HCT116 (cell line): ENCODE measurements around the gene NFIB. TPM values are rescaled to one million over a fixed set of nuclear protein-coding genes. Genes with fewer than 3 reads are reported as not detected.

Experiments used
- ATAC-seq: fragments of 200-7000 bp; cut with Tn5 transposase; 2 replicates; pipeline ENCODE4 v1.9.1; 2020; ENCODE audit warnings: mild to moderate bottlenecking, moderate library complexity
- BruUV-seq: library from RNA; stranded (reverse); fragments of 400-500 nt; replicated peaks from 2 replicates; lab custom pipeline; 2021; lab: Mats Ljungman, UMichigan
- CTCF ChIA-PET: fragments of 300-600 bp; sonication (Branson Sonifier 250); formaldehyde crosslinking; loops from one replicate; lab custom pipeline; 2021; ENCODE audit warnings: antibody characterized with exemption; lab: Charles Lee
- POLR2A ChIA-PET: fragments of 300-600, 350-600 bp; sonication (Branson Sonifier 250); formaldehyde crosslinking; loops from one replicate; lab custom pipeline; 2021; ENCODE audit warnings: antibody characterized with exemption; lab: Charles Lee
- RAD21 ChIA-PET, 2 experiments: fragments of 300-600 bp; sonication (Branson Sonifier 250); formaldehyde crosslinking; loops; one replicate each; lab custom pipeline; 2023; ENCODE audit warnings: low total read pairs in 2 of 2; ENCODE audit not compliant: uncharacterized antibody in 2 of 2, unreplicated experiment in 2 of 2, low non-redundant PET in 1 of 2; lab: Charles Lee
- DNase-seq: peaks from one replicate; pipeline ENCODE4 v3.0.0-alpha.2; 2010; ENCODE audit warnings: low read depth, low spot score
- H2AFZ ChIP-seq: fragments of 200-600 bp; shearing (Covaris generic), sonication (generic); 2 replicates; pipeline ENCODE4 v1.6.1; 2017; ENCODE audit warnings: low read depth, mixed run types, mixed read lengths, antibody characterized with exemption, low read length; ENCODE audit not compliant: poor library complexity, severe bottlenecking
- H3K27ac ChIP-seq: 2 replicates; pipeline ENCODE4 v1.5.1; 2012; ENCODE audit warnings: low read depth, low read length
- H3K27me3 ChIP-seq: fragments of 200-600 bp; sonication (generic); 2 replicates; pipeline ENCODE4 v1.6.1; 2016; ENCODE audit warnings: mixed run types, low read length, mixed read lengths; ENCODE audit not compliant: insufficient read depth
- H3K36me3 ChIP-seq, 2 experiments: fragments of 200-500 bp in 1 of 2; fragments of 200-600 bp in 1 of 2; sonication (Bioruptor generic) in 1 of 2; sonication (generic) in 1 of 2; 2 replicates each; pipeline versions ENCODE4 v1.5.1 to v1.6.1; 2014 to 2016; ENCODE audit warnings: low read length in 2 of 2, inconsistent platforms in 1 of 2, mixed read lengths in 1 of 2, mixed run types in 1 of 2; ENCODE audit not compliant: insufficient read depth in 2 of 2, control insufficient read depth in 1 of 2
- H3K4me1 ChIP-seq, 2 experiments: fragments of 200-600 bp in 1 of 2; sonication (generic) in 1 of 2; 2 replicates each; pipeline versions ENCODE4 v1.5.1 to v1.6.1; 2012 to 2017; ENCODE audit warnings: low read length in 2 of 2, inconsistent platforms in 1 of 2, mild to moderate bottlenecking in 1 of 2, mixed read lengths in 1 of 2, mixed run types in 1 of 2, moderate library complexity in 1 of 2; ENCODE audit not compliant: insufficient read depth in 2 of 2, control insufficient read depth in 1 of 2
- H3K4me2 ChIP-seq: fragments of 200-600 bp; sonication (generic); 2 replicates; pipeline ENCODE4 v1.6.1; 2017; ENCODE audit warnings: mixed run types, low read length, mixed read lengths
- H3K4me3 ChIP-seq, 2 experiments: fragments of 200-600 bp in 1 of 2; sonication (generic) in 1 of 2; replicated peaks in 1 of 2; 2 replicates each; pipeline ENCODE4 v1.5.1; 2011 to 2016; ENCODE audit warnings: low read length in 2 of 2, control low read depth in 1 of 2, low read depth in 1 of 2, mild to moderate bottlenecking in 1 of 2, mixed read lengths in 1 of 2, mixed run types in 1 of 2
- H3K79me2 ChIP-seq: fragments of 200-600 bp; sonication (generic); 2 replicates; pipeline ENCODE4 v1.6.1; 2017; ENCODE audit warnings: mild to moderate bottlenecking, mixed run types, low read length, moderate library complexity, mixed read lengths; ENCODE audit not compliant: insufficient read depth
- H3K9ac ChIP-seq: fragments of 200-600 bp; sonication (generic); 2 replicates; pipeline ENCODE4 v1.6.1; 2016; ENCODE audit warnings: low read length, mixed read lengths
- H3K9me2 ChIP-seq: fragments of 200-600 bp; sonication (generic), shearing (Covaris generic); 2 replicates; pipeline ENCODE4 v1.6.1; 2017; ENCODE audit warnings: mixed run types, mild to moderate bottlenecking, moderate library complexity; ENCODE audit not compliant: insufficient read depth
- H3K9me3 ChIP-seq, 2 experiments: fragments of 200-500 bp in 1 of 2; fragments of 200-600 bp in 1 of 2; sonication (Bioruptor generic) in 1 of 2; sonication (generic) in 1 of 2; 2 replicates each; pipeline ENCODE4 v1.6.1; 2014 to 2017; ENCODE audit warnings: low read length in 2 of 2, mixed read lengths in 2 of 2, inconsistent platforms in 1 of 2, low read depth in 1 of 2, mild to moderate bottlenecking in 1 of 2, mixed run types in 1 of 2, moderate library complexity in 1 of 2; ENCODE audit not compliant: control insufficient read depth in 1 of 2, insufficient read depth in 1 of 2
- H4K20me1 ChIP-seq: fragments of 200-600 bp; sonication (generic), shearing (Covaris generic); 2 replicates; pipeline ENCODE4 v1.6.1; 2017; ENCODE audit warnings: mixed run types, mild to moderate bottlenecking, moderate library complexity; ENCODE audit not compliant: insufficient read depth
- EGR1 ChIP-seq: IDR thresholded peaks from 2 replicates; pipeline ENCODE4 v1.6.1; 2012; ENCODE audit warnings: low read depth
- EZH2 ChIP-seq: fragments of 200-600 bp; sonication (generic); IDR thresholded peaks from 2 replicates; pipeline ENCODE4 v1.6.1; 2017; ENCODE audit warnings: antibody characterized with exemption, mixed run types
- SRF ChIP-seq: IDR thresholded peaks from 2 replicates; pipeline ENCODE4 v1.6.1; 2012; ENCODE audit warnings: low read depth
- ZNF274 ChIP-seq: fragments of 200-500 bp; sonication (Bioruptor generic); IDR thresholded peaks from 2 replicates; pipeline ENCODE4 v1.6.1; 2014; ENCODE audit warnings: mild to moderate bottlenecking, low read depth, low read length, inconsistent platforms
- intact Hi-C: fragments of 100-400 bp; cut with micrococcal nuclease; formaldehyde crosslinking; loops from 2 replicates; pipeline ENCODE4 v1.10.0; 2022
- total RNA-seq: library from RNA; stranded (reverse); gene quantifications from one replicate; pipeline ENCODE4 v1.2.1, GENCODE V29; 2021; ENCODE audit not compliant: unreplicated experiment
- TF ChIP-seq, protein P1 (sequence below): IDR thresholded peaks from 2 replicates; pipeline ENCODE4 v1.6.1; 2012
- TF ChIP-seq, protein P2 (sequence below), 3 experiments: fragments of 200-600 bp in 1 of 3; sonication (generic) in 1 of 3; IDR thresholded peaks in 2 of 3; conservative IDR thresholded peaks in 1 of 3; 2 replicates each; pipeline ENCODE4 v1.5.1; 2012 to 2017; ENCODE audit warnings: low read depth in 2 of 3, low read length in 2 of 3, antibody characterized with exemption in 1 of 3, borderline replicate concordance in 1 of 3, control low read depth in 1 of 3, mild to moderate bottlenecking in 1 of 3, mixed read lengths in 1 of 3, mixed run types in 1 of 3, moderate library complexity in 1 of 3; ENCODE audit not compliant: insufficient read depth in 1 of 3

NFIB gene
- total RNA-seq, 1 experiment from 2014 or later, result 6.6 TPM

DNA sequence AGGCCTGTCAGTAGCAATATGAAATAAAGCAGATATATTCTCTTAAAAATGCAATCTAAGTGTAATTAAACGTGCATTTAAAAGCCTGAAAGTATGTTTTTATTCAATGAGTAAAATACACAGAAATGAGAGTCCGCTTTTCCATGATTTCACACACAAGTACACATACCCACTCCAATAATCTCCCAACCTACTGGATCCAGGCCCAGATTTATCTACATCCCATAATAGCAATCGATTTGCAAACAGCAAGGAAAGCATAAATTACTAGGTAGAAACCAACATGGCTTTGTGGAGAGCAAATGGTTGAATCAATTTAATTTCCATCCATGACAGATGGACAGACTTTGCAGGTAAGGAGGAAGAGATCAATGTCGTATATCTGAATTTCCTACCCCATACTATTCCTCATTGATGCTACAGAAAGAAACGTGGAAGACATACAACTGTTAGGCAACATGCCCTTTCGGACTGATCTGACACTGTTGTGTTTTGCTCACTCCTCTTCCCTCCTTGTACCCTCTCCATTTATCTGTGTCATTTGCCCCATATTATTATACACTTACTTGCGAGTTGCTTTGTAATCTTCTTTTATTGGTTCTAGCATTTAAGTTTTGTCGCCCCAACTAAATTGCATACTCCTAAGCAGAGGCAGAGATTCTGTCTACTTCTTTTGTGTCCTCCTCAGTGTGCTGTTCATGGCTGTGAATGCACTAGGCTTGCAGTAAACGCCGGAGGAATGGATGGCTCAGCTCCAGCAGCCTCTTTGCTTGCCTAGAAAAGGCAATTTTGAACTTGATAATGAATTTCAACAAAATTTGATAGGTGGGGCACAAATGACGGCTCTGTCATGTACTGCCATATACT is 133.6 kb downstream of the NFIB start:
- Histone ChIP-seq H3K4me3 (no peak overlapping the region), H3K4me2 (no peak overlapping the region), H3K9ac (no peak overlapping the region), H2AFZ (no peak overlapping the region), H3K36me3 (no peaks in the 10 kb centered on the region), H3K9me2 (no peaks in the 10 kb centered on the region), H3K4me1 (peaks cover 0 to 22% of the 10 kb centered on the region in 2 experiments; a peak in 2 of 4 replicates), H4K20me1 (no peaks in the 10 kb centered on the region), H3K27me3 (no peaks in the 10 kb centered on the region), H3K9me3 (no peaks in the 10 kb centered on the region), H3K27ac (no peak overlapping the region), H3K79me2 (no peaks in the 10 kb centered on the region)
- no TSS peak for BruUV-seq
- POLR2A ChIA-PET, result no interaction called here
- DNase-seq, result no peak
- CTCF ChIA-PET, result no interaction called here
- no peak for ATAC-seq
- RAD21 ChIA-PET, result no interaction called here
- intact Hi-C loops, result no loop called here
- no peak for TF ChIP-seq EZH2
- TF ChIP-seq, protein P1, sequence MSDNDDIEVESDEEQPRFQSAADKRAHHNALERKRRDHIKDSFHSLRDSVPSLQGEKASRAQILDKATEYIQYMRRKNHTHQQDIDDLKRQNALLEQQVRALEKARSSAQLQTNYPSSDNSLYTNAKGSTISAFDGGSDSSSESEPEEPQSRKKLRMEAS, result no peak
- no peak for TF ChIP-seq SRF
- no peak for TF ChIP-seq EGR1
- no peak for TF ChIP-seq ZNF274
- TF ChIP-seq, protein P2, sequence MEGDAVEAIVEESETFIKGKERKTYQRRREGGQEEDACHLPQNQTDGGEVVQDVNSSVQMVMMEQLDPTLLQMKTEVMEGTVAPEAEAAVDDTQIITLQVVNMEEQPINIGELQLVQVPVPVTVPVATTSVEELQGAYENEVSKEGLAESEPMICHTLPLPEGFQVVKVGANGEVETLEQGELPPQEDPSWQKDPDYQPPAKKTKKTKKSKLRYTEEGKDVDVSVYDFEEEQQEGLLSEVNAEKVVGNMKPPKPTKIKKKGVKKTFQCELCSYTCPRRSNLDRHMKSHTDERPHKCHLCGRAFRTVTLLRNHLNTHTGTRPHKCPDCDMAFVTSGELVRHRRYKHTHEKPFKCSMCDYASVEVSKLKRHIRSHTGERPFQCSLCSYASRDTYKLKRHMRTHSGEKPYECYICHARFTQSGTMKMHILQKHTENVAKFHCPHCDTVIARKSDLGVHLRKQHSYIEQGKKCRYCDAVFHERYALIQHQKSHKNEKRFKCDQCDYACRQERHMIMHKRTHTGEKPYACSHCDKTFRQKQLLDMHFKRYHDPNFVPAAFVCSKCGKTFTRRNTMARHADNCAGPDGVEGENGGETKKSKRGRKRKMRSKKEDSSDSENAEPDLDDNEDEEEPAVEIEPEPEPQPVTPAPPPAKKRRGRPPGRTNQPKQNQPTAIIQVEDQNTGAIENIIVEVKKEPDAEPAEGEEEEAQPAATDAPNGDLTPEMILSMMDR (IDR thresholded peaks at IDR 0.05 in 2 of 3, conservative IDR thresholded peaks at IDR 0.05 in 1 of 3; ENCODE audit: borderline replicate concordance in 1 of 3, insufficient read depth in 1 of 3, low read depth in 2 of 3, low read length in 2 of 3), result no peak
